CD4-positive, alpha-beta T cell treated with Interleukin-1 beta for 1 hour (primary cell): ENCODE measurements around the gene CFAP97D2.
A peak's percentile ranks its signal among the peaks of the same experiment; 100 is the strongest.
"Not testable (repeated sequence)": the region's sequence is repeated elsewhere in the genome, so short reads cannot be mapped to it uniquely, and the experiment has no call there.

Experiments used
- DNase-seq, 2 donors: peaks; one replicate each; pipeline ENCODE4 v3.0.0-alpha.2; 2020 to 2022

CFAP97D2 gene

GRCh38 chr13:114237415-114238112 lies 58.5 kb downstream of the CFAP97D2 start:
- no peak for DNase-seq

GRCh38 chr13:114241918-114242317 lies 62.9 kb downstream of the CFAP97D2 start:
- DNase-seq: no peak

DNA sequence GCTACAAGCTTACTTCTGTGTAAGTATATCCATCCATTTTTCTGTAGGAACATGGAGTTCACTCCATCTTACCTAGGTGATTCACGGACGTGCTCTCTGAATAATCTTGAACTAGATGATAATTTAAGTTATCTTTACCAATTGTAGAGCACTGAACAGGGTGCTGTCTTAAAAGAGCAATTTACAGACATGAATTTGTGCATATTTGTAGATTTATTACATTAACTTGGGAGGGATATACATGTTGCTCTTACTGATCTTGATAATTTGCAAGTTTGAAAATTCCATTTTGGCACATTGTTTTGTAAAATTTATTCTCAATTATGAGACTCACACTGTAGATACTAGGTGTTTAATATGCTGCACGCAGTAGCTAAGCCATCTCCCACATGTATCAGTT lies 64.9 kb downstream of the CFAP97D2 start:
- DNase-seq: no peak

DNA sequence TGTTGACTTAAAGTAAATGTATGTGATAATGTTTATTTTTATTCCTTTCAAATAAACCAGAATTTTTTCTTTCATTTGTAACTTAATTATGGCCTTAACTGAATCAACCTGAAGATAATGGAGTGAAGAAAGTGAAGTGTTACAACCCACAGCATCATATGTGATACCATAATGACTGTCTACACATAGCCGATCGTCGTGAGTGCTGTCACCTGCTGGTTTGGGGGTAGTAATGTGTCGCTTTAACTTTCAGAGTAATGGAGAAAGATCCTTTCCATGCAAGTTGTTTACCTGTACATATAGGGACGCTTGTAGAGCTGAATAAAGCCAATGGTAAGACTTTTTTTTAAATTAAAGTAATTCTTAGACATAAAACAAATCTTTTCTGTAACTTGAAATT lies 65.6 kb downstream of the CFAP97D2 start:
- no peak for DNase-seq

- DNase-seq: no peak
These were observed 69.0 kb downstream of the CFAP97D2 start for GRCh38 chr13:114248011-114248410.

DNA sequence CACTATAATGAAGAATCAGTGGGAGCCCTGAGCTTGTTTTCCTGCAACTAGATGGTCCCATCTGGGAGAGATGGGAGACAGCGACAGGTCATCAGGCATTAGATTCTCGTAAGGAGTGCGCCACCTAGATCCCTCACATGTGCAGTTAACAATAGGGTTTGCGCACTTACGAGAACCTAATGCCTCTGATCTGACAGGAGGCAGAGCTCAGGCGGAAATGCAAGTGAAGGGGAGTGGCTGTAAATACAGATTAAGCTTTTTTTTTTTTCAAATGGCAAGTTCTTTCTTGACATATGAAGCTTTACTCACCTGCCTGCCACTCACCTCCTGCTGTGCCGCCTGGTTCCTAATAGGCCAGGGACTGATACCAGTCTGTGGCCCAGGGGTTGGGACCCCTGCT lies 70.0 kb downstream of the CFAP97D2 start:
- DNase-seq: no peak

- DNase-seq: not testable (repeated sequence)
These were observed 72.8 kb downstream of the CFAP97D2 start for GRCh38 chr13:114251639-114252440.

DNA sequence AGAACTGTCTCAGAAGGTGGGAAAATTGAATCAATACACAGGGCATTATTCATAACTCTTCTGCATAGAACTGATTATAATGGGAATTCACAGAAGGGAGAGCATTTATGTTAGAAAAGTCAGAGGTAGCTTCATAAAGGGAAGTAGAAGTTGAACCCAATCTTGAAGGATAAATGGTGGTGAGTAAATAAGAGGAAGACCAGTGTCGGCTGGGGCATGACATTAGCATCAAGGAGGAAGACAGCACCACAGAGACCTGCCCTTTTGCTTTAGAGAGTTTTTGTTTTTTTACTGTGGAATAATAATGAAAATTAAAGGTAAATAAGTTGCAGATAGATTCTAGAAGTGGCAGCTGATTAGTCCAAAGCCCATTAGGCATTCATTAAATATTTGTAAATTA lies 77.5 kb downstream of the CFAP97D2 start:
- no peak for DNase-seq

GRCh38 chr13:114257014-114257413 lies 78.0 kb downstream of the CFAP97D2 start:
- DNase-seq: no peak

- DNase-seq: no peak
These were observed 79.5 kb downstream of the CFAP97D2 start for GRCh38 chr13:114258589-114258988.

GRCh38 chr13:114259374-114259773 lies 80.3 kb downstream of the CFAP97D2 start:
- DNase-seq: no peak

- DNase-seq: no peak
These were observed 80.9 kb downstream of the CFAP97D2 start for GRCh38 chr13:114259974-114260373.

DNA sequence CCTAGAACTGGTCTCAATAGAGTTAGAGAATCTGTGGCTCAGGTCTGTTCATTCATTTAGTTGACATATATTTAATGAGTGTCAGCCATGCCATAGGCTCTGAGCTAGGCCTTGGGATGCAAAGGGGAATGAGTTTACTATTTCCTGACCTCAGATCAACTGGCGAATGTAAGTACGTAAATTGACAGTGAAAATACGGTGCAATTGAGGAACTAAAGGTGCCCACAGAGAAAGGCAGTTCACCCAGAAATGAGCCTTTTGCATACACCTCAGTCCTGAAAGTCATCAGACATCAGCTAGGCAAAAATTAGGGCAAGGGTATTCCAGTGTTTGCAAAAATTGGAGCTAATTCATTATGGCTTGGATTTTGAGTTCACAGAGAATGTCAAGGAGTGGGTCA lies 81.8 kb downstream of the CFAP97D2 start:
- no peak for DNase-seq

- DNase-seq: no peak
These were observed 82.4 kb downstream of the CFAP97D2 start for GRCh38 chr13:114261328-114261965.

DNA sequence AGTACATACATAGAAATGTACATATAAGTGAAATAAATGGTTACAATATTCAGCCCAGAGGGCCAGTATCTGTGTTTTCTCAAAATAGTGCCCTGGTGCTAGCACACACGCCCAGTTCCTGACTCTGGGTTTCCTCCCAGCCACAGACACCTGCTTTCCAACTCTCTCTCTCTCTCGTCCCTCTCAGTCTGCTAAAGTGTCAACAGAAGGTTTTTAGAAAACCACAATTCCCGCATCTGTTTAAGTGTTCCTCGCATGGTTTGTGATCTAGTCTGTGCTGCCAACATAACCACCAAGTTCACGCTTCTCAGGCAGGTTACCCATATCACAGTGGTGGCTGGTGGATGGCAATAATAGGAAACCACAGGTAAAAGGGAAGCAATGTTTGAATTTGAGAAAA lies 84.5 kb downstream of the CFAP97D2 start:
- DNase-seq: peak; percentile 27 to 46

DNA sequence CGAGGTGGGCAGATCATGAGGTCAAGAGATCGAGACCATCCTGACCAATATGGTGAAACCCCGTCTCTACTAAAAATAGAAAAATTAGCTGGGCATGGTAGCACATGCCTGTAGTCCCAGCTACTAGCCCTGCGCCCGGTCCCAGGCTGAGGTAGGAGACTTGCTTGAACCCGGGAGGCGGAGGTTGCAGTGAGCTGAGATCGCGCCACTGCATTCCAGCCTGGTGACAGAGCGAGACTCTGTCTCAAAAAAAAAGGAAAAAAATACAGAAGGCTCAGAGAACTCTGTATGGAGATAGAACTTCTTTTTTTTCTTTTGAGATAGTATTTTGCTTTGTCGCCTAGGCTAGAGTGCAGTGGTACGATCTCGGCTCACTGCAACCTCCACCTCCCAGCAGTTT lies 85.3 kb downstream of the CFAP97D2 start:
- DNase-seq: not testable (repeated sequence)

DNA sequence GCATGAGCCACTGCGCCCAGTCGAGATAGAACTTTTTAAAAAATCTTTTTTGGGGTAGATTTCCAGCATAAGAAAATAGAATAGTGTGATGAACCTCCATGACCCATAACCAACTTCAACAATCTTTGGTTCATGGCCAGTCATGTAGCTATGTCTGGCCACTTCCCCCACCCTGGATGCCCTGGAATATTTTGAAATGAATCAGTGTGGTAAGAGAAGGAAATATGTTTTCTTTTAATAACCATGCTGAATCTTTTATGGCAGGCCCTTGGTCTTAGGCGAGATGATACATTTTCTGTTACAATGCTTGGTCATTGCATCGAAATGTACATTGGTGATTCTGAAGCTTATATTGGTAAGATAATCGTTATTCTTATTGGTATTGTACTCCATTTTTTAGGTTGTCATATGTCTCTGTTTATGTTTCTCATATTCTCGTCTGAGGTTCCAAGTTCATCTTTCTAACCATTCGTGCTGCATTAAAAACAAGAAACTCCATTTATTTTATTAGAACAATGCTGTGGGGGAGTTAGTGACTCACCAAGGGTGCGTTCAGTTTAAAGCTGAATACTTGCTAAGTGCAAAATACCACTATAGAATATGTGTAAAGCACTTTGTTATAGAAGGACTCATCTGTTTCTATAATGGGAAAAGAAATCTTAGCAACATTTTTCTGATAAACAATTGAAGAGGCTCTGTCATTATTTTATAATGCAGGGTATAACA lies 86.0 kb downstream of the CFAP97D2 start:
- DNase-seq: no peak

DNA sequence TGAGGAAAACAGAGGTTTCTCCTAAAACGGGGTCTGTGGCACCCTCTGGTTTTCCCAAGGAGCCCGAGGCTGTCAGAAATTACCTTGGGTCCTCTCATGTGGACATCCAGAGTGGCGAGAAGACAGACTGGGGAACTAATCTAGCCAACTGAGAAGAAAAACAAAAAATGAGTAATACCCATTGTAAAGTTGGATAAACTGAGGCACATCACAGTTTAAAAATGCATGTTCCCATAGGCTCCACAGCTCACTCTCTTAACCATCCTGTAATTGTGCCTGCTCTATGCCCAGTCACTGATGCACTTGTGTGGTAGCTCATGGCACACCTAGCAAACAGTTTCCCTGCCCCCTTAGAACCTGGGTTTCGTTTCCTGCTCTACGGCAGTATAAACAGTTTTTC lies 87.2 kb downstream of the CFAP97D2 start:
- no peak for DNase-seq

DNA sequence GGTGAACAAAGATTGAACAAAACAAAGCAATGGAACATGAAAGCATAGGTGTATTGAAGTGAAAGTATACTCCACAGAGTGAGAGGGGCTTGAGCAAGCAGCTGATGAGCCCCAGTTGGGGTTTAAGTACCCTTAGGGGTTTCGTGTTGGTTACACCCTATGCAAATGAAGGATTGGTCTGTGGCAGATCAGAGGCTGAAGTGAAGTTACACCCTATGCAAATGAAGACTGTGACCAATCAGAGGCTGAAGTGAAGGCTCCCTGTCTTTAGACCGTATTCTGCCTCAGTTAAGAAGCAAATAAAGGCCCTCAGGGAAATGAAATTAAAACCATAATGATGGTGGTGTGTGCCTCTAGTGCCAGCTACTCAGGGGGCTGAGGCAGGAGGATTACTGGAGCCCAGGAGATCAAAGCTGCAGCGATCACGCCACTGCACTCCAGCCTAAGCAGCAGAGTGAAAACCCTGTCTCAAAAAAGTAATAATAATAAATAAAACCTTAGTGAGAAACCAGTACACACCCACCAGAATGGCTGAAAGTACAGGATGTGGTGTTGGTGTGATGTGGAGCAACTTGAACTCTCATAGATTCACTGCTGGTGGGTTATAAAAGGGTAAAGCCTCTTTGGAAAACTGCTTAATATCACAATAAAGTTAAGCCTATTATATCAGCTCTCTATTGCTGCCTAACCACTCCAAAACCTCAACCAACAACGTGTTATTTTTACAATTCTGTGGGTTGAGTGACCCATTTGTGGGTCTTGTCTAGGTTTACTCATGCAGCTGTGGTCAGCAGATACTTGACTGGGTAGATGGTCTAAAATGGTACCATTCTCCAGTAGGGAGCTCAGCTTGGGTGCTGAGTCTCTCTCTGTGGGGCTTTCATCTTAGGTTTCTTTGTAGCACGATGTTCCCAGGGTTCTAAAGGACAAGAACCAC lies 89.6 kb downstream of the CFAP97D2 start:
- DNase-seq: peak; percentile 13 to 33

GRCh38 chr13:114269281-114269770 lies 90.3 kb downstream of the CFAP97D2 start:
- no peak for DNase-seq
